HepG2 (cell line): Measurements from ENCODE around the gene ZIK1. TPM values are rescaled to one million over a fixed set of nuclear protein-coding genes. Genes with fewer than 3 reads are reported as not detected.
A peak's percentile ranks its signal among the peaks of the same experiment; 100 is the strongest.

ENCODE experiments used
- ARHGAP35 ChIP-seq: sonication (generic); formaldehyde crosslinking; IDR thresholded peaks from 2 replicates; pipeline ENCODE4 v1.9.0; 2022; ENCODE audit warnings: mild to moderate bottlenecking, inconsistent platforms, moderate library complexity, missing genetic modification reagents, borderline replicate concordance
- ELK4 ChIP-seq: sonication (generic); formaldehyde crosslinking; IDR thresholded peaks from 2 replicates; pipeline ENCODE4 v1.9.0; 2021; ENCODE audit warnings: missing genetic modification reagents, borderline replicate concordance
- KLF15 ChIP-seq: sonication (generic); formaldehyde crosslinking; IDR thresholded peaks from 2 replicates; pipeline ENCODE4 v1.8.1; 2023; ENCODE audit warnings: borderline replicate concordance, mild to moderate bottlenecking, inconsistent platforms, missing genetic modification reagents, mixed read lengths
- NONO ChIP-seq, 2 experiments: fragments of 450-650 bp in 1 of 2; sonication (generic) in 1 of 2; formaldehyde crosslinking in 1 of 2; IDR thresholded peaks in 1 of 2; conservative IDR thresholded peaks in 1 of 2; 2 replicates each; pipeline versions ENCODE4 v1.6.1 to v1.8.0; 2017 to 2022; ENCODE audit warnings: mild to moderate bottlenecking in 1 of 2, missing genetic modification reagents in 1 of 2, moderate library complexity in 1 of 2
- PCBP2 ChIP-seq: fragments of 200-400 bp; formaldehyde crosslinking; optimal IDR thresholded peaks from 2 replicates; pipeline ENCODE3; 2018; ENCODE audit warnings: low read length, low read depth; ENCODE audit not compliant: poor library complexity, severe bottlenecking
- PRDM4 ChIP-seq: sonication (generic); formaldehyde crosslinking; IDR thresholded peaks from 2 replicates; pipeline ENCODE4 v1.9.0; 2021; ENCODE audit warnings: missing genetic modification reagents, borderline replicate concordance
- TFDP2 ChIP-seq: sonication (generic); formaldehyde crosslinking; IDR thresholded peaks from 2 replicates; pipeline ENCODE4 v1.4.0; 2020; ENCODE audit warnings: missing genetic modification reagents
- TSC22D2 ChIP-seq: sonication (generic); formaldehyde crosslinking; IDR thresholded peaks from 2 replicates; pipeline ENCODE4 v1.5.1; 2020; ENCODE audit warnings: missing genetic modification reagents, mild to moderate bottlenecking, borderline replicate concordance
- ZBTB10 ChIP-seq: sonication (generic); formaldehyde crosslinking; IDR thresholded peaks from 2 replicates; pipeline ENCODE4 v1.4.0; 2020; ENCODE audit warnings: missing genetic modification reagents, borderline replicate concordance
- ZNF264 ChIP-seq: sonication (generic); formaldehyde crosslinking; IDR thresholded peaks from 2 replicates; pipeline ENCODE4 v1.4.0; 2020; ENCODE audit warnings: missing genetic modification reagents
- ZNF33A ChIP-seq: sonication (generic); formaldehyde crosslinking; IDR thresholded peaks from 2 replicates; pipeline ENCODE4 v1.5.1; 2020; ENCODE audit warnings: missing genetic modification reagents, mild to moderate bottlenecking, moderate library complexity, borderline replicate concordance
- ZNF362 ChIP-seq: sonication (generic); formaldehyde crosslinking; IDR thresholded peaks from 2 replicates; pipeline ENCODE4 v1.4.0; 2020; ENCODE audit warnings: missing genetic modification reagents, mild to moderate bottlenecking, borderline replicate concordance
- ZNF543 ChIP-seq: sonication (generic); formaldehyde crosslinking; IDR thresholded peaks from 2 replicates; pipeline ENCODE4 v1.4.0; 2020; ENCODE audit warnings: mild to moderate bottlenecking, missing genetic modification reagents
- ZNF572 ChIP-seq: sonication (generic); formaldehyde crosslinking; IDR thresholded peaks from 2 replicates; pipeline ENCODE4 v1.5.1; 2020; ENCODE audit warnings: mild to moderate bottlenecking, missing genetic modification reagents
- ZNF660 ChIP-seq: sonication (generic); formaldehyde crosslinking; IDR thresholded peaks from 2 replicates; pipeline ENCODE4 v1.5.1; 2020; ENCODE audit warnings: mild to moderate bottlenecking, low read depth, missing genetic modification reagents, borderline replicate concordance
- ZNF672 ChIP-seq: sonication (generic); formaldehyde crosslinking; IDR thresholded peaks from 2 replicates; pipeline ENCODE4 v1.8.1; 2022; ENCODE audit warnings: missing genetic modification reagents
- ZNF709 ChIP-seq: sonication (generic); formaldehyde crosslinking; IDR thresholded peaks from 2 replicates; pipeline ENCODE4 v1.5.0; 2020; ENCODE audit warnings: mild to moderate bottlenecking, missing genetic modification reagents
- polyA plus RNA-seq, 8 experiments: library from polyadenylated mRNA; depleted of rRNA in 3 of 8; stranded (reverse) in 7 of 8; unstranded in 1 of 8; fragments of >200 nt; fragmentation: Illumina TruSeq in 4 of 8; extraction: Trizol in 4 of 8; gene quantifications; 2 replicates each; pipeline versions ENCODE4 v1.2.1 to v1.2.3, GENCODE V29; 2011 to 2016; ENCODE audit warnings: low read depth in 4 of 8, missing spikeins in 1 of 8, mixed read lengths in 1 of 8; ENCODE audit not compliant: insufficient read depth in 1 of 8
- total RNA-seq, 5 experiments: library from RNA; depleted of rRNA; stranded (reverse); fragments of >200 nt; fragmentation: Illumina TruSeq; extraction: Trizol; gene quantifications; 2 replicates each; pipeline ENCODE4 v1.2.3, GENCODE V29; 2016; ENCODE audit warnings: low read depth in 1 of 5

ZIK1 gene
- total and polyA plus RNA-seq, 2 of the 13 experiments (the other 11 are each of a cell fraction or from before 2014, with no cell fraction given) = 2.1 to 7.2 TPM

GRCh38 chr19:57583521-57584416 is at the start of gene ZIK1 (continued):
- TF ChIP-seq TFDP2 (peak; percentile 88), ZNF709 (CRISPR knock-in tag) (0 out of 2 replicates have a peak, but pooled peaks have one; percentile 28), ZBTB10 (CRISPR knock-in tag) (no peak), ELK4 (CRISPR knock-in tag) (no peak), PRDM4 (CRISPR knock-in tag) (no peak), ZNF572 (CRISPR knock-in tag) (no peak), NONO (IDR thresholded peaks at IDR 0.05) (no peak), NONO (CRISPR knock-in tag; conservative IDR thresholded peaks at IDR 0.05) (0 out of 2 replicates have a peak, but pooled peaks have one; percentile 15), PCBP2 (no peak), TSC22D2 (CRISPR knock-in tag) (no peak), ZNF362 (CRISPR knock-in tag) (no peak), ARHGAP35 (no peak), ZNF672 (CRISPR knock-in tag) (no peak), ZNF264 (CRISPR knock-in tag) (no peak), KLF15 (no peak), ZNF660 (CRISPR knock-in tag) (no peak), ZNF33A (no peak), ZNF543 (CRISPR knock-in tag) (0 out of 2 replicates have a peak, but pooled peaks have one; percentile 29)
